Progenitor cell of endocrine pancreas (in vitro differentiated cells): ENCODE measurements around the gene PRKX. TPM values are rescaled to one million over a fixed set of nuclear protein-coding genes. Genes with fewer than 3 reads are reported as not detected.
"Not testable (repeated sequence)": the region's sequence is repeated elsewhere in the genome, so short reads cannot be mapped to it uniquely, and the experiment has no call there.

Experiments
- DNase-seq: peaks from one replicate; pipeline ENCODE4 v3.0.0; 2021; ENCODE audit warnings: low spot score; ENCODE audit not compliant: unreplicated experiment
- H3K27ac Mint-ChIP-seq: 2 replicates; pipeline ENCODE4 v1.8.0; 2021; ENCODE audit warnings: mild to moderate bottlenecking, moderate library complexity, mixed read lengths
- H3K27me3 Mint-ChIP-seq: 2 replicates; pipeline ENCODE4 v1.8.0; 2021; ENCODE audit warnings: mixed read lengths
- H3K36me3 Mint-ChIP-seq: 2 replicates; pipeline ENCODE4 v1.8.0; 2022; ENCODE audit warnings: mixed read lengths; ENCODE audit not compliant: insufficient read depth
- H3K4me1 Mint-ChIP-seq: 2 replicates; pipeline ENCODE4 v1.8.0; 2021; ENCODE audit warnings: low read depth, mixed read lengths
- H3K4me3 Mint-ChIP-seq: 2 replicates; pipeline ENCODE4 v1.8.0; 2021; ENCODE audit warnings: low read depth, mild to moderate bottlenecking, moderate library complexity, mixed read lengths
- H3K9me3 Mint-ChIP-seq: 2 replicates; pipeline ENCODE4 v1.8.0; 2021; ENCODE audit warnings: low read depth, mixed read lengths
- CTCF ChIP-seq: fragments of 200-600 bp; sonication (generic); IDR thresholded peaks from one replicate; pipeline ENCODE4 v1.5.0; 2021; ENCODE audit warnings: antibody characterized with exemption, mild to moderate bottlenecking; ENCODE audit not compliant: unreplicated experiment
- total RNA-seq: library from RNA; stranded (reverse); gene quantifications from 2 replicates; pipeline ENCODE4 v1.2.1, GENCODE V29; 2021

The PRKX gene
- total RNA-seq, 1 donor from 2014 or later = 54.0 TPM

- Mint-ChIP-seq H3K27me3 (peaks cover 4% of the 10 kb centered on the region), H3K4me3 (no peak overlapping the region), H3K4me1 (no peaks in the 10 kb centered on the region), H3K36me3 (no peaks in the 10 kb centered on the region), H3K9me3 (peaks cover 10% of the 10 kb centered on the region), H3K27ac (no peak overlapping the region)
- TF ChIP-seq CTCF = no peak
- no peak for DNase-seq
These were observed 25.1 kb upstream of the PRKX start for GRCh38 chrX:3738509-3738908.

DNA sequence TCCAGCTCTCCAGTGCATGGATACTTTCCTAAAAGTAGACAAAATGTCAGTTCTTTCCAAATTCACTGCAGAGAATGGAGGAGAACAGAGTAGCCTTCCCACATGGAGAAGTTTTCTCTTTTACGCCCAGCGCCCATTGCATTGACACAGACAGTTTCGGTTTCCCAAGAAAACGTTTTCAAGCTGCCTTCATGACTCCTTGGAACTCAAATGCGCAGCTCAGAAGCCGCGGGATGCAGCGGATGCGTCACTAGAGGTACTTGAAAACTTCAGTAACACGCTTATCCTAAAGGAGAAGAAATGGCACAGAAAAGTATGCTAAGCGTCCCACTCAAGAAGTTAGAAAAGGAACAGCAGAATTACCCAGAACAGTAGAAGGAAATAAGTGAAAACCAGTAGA, 23.1 kb upstream of the PRKX start:
- not testable (repeated sequence) for DNase-seq, H3K4me1 Mint-ChIP-seq, H3K27ac Mint-ChIP-seq, H3K27me3 Mint-ChIP-seq, H3K4me3 Mint-ChIP-seq, H3K36me3 Mint-ChIP-seq
- peaks cover 10% of the 10 kb centered on the region for H3K9me3 Mint-ChIP-seq

- not testable (repeated sequence) for H3K4me3 Mint-ChIP-seq, DNase-seq, H3K27me3 Mint-ChIP-seq, H3K27ac Mint-ChIP-seq, H3K4me1 Mint-ChIP-seq, H3K36me3 Mint-ChIP-seq
- H3K9me3 Mint-ChIP-seq = peaks cover 10% of the 10 kb centered on the region
These were observed 22.4 kb upstream of the PRKX start for GRCh38 chrX:3735891-3736290.

DNA sequence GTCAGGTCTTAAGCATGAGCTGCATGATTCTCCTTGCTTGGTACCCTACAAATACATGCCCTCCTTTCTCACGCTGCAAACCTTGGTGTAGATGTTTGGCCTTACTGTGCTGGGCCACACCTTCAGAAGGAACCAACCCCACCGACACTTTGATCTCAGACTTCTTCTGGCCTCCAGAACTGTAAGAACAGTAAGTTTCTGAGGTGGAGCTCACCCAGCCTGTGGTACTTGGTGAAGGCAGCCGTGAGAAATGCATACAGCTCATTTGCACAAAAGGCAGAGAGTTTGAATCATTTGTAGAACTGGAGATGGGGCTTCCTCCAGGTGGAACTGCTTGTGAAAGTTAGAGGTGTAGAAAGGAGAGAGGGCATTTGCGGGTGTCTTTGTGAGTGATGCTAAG, 21.0 kb upstream of the PRKX start:
- H3K4me3 Mint-ChIP-seq, H3K27me3 Mint-ChIP-seq, DNase-seq, H3K9me3 Mint-ChIP-seq, H3K4me1 Mint-ChIP-seq, H3K36me3 Mint-ChIP-seq, H3K27ac Mint-ChIP-seq: not testable (repeated sequence)

- H3K4me1 Mint-ChIP-seq = peaks cover 3% of the 10 kb centered on the region
- H3K27ac Mint-ChIP-seq = no peak overlapping the region
- no peak overlapping the region for H3K4me3 Mint-ChIP-seq
- TF ChIP-seq CTCF = no peak
- DNase-seq = no peak
- peaks cover 4% of the 10 kb centered on the region for H3K27me3 Mint-ChIP-seq
- no peaks in the 10 kb centered on the region for H3K9me3 Mint-ChIP-seq
- no peaks in the 10 kb centered on the region for H3K36me3 Mint-ChIP-seq
These were observed 19.6 kb upstream of the PRKX start for GRCh38 chrX:3733043-3733430.

- DNase-seq, H3K27ac Mint-ChIP-seq, H3K4me3 Mint-ChIP-seq, H3K27me3 Mint-ChIP-seq, H3K9me3 Mint-ChIP-seq, H3K4me1 Mint-ChIP-seq, H3K36me3 Mint-ChIP-seq: not testable (repeated sequence)
These were observed 19.0 kb upstream of the PRKX start for GRCh38 chrX:3732326-3733042.

GRCh38 chrX:3728454-3728853, 15.0 kb upstream of the PRKX start:
- TF ChIP-seq CTCF = no peak
- DNase-seq = no peak
- Mint-ChIP-seq H3K4me3 (no peak overlapping the region), H3K36me3 (no peaks in the 10 kb centered on the region), H3K9me3 (no peaks in the 10 kb centered on the region), H3K27me3 (no peaks in the 10 kb centered on the region), H3K4me1 (peaks cover 3% of the 10 kb centered on the region), H3K27ac (no peak overlapping the region)

GRCh38 chrX:3723460-3723859, 10.0 kb upstream of the PRKX start:
- not testable (repeated sequence) for DNase-seq, H3K4me3 Mint-ChIP-seq, H3K36me3 Mint-ChIP-seq, H3K9me3 Mint-ChIP-seq, H3K27me3 Mint-ChIP-seq, H3K27ac Mint-ChIP-seq, H3K4me1 Mint-ChIP-seq
